HFFc6 (cell line): Measurements from ENCODE around the gene ALKBH5. TPM values are rescaled to one million over a fixed set of nuclear protein-coding genes. Genes with fewer than 3 reads are reported as not detected.

Source experiments
- DNase-seq: peaks from one replicate; pipeline ENCODE4 v3.0.0-alpha.2; 2018
- H3K27ac Mint-ChIP-seq: 2 replicates; pipeline ENCODE4 v1.8.0; 2020; ENCODE audit warnings: mild to moderate bottlenecking, mixed read lengths
- H3K27me3 Mint-ChIP-seq: 2 replicates; pipeline ENCODE4 v1.8.0; 2021; ENCODE audit warnings: mild to moderate bottlenecking, moderate library complexity, mixed read lengths; ENCODE audit not compliant: insufficient read depth
- H3K36me3 Mint-ChIP-seq: 2 replicates; pipeline ENCODE4 v1.8.0; 2021; ENCODE audit warnings: low read depth, mixed read lengths
- H3K4me1 Mint-ChIP-seq: 2 replicates; pipeline ENCODE4 v1.8.0; 2020; ENCODE audit warnings: low read depth, mixed read lengths
- H3K4me3 Mint-ChIP-seq: 2 replicates; pipeline ENCODE4 v1.8.0; 2020; ENCODE audit warnings: mild to moderate bottlenecking, moderate library complexity, mixed read lengths
- H3K9me3 Mint-ChIP-seq: 2 replicates; pipeline ENCODE4 v1.8.0; 2020; ENCODE audit warnings: mild to moderate bottlenecking, mixed read lengths
- CTCF ChIP-seq: fragments of 200-600 bp; sonication (generic); IDR thresholded peaks from 2 replicates; pipeline ENCODE4 v1.5.0; 2021; ENCODE audit warnings: antibody characterized with exemption, mild to moderate bottlenecking
- total RNA-seq, 6 experiments: library from RNA; stranded (reverse); fragmentation: NEBNext Ultra II Directional; extraction: Animal tissue kit (Norgen Biotek cat#: 25700); gene quantifications; 2 replicates in 1 of 6; 3 replicates in 5 of 6; pipeline ENCODE4 v1.2.3, GENCODE V29; 2021

Gene ALKBH5
- total RNA-seq, 6 experiments from 2014 or later, result 90.2 to 117 (median 103) TPM

- Mint-ChIP-seq H3K27ac (peak overlapping the region; percentile 99; the same call in 1 of the 2 replicates), H3K4me1 (peaks cover 24% of the 10 kb centered on the region), H3K9me3 (no peaks in the 10 kb centered on the region), H3K36me3 (peaks cover 4% of the 10 kb centered on the region; the same call in 1 of the 2 replicates), H3K27me3 (peaks cover 1% of the 10 kb centered on the region), H3K4me3 (no peak overlapping the region)
- no peak for TF ChIP-seq CTCF
- DNase-seq, result no peak
Observed at GRCh38 chr17:18233803-18234518, 50.3 kb downstream of the ALKBH5 start.

GRCh38 chr17:18234853-18235380 is 51.3 kb downstream of the ALKBH5 start:
- Mint-ChIP-seq H3K4me3 (no peak overlapping the region), H3K36me3 (peaks cover 11% of the 10 kb centered on the region; the same call in 1 of the 2 replicates), H3K27me3 (peaks cover 1% of the 10 kb centered on the region), H3K9me3 (no peaks in the 10 kb centered on the region), H3K4me1 (peaks cover 23% of the 10 kb centered on the region), H3K27ac (peak overlapping the region; percentile 99)
- no peak for DNase-seq
- TF ChIP-seq CTCF, result no peak

GRCh38 chr17:18235743-18236256 is 52.2 kb downstream of the ALKBH5 start:
- peak; percentile 91 for DNase-seq
- Mint-ChIP-seq H3K36me3 (peaks cover 11% of the 10 kb centered on the region; the same call in 1 of the 2 replicates), H3K4me3 (peak overlapping the region; percentile 70), H3K4me1 (peaks cover 23% of the 10 kb centered on the region), H3K27me3 (peaks cover 1% of the 10 kb centered on the region), H3K9me3 (no peaks in the 10 kb centered on the region), H3K27ac (peak overlapping the region; percentile 99)
- TF ChIP-seq CTCF, result no peak

- H3K27me3 Mint-ChIP-seq, result peaks cover 1% of the 10 kb centered on the region
- peak overlapping the region; percentile 70; the same call in 1 of the 2 replicates for H3K4me3 Mint-ChIP-seq
- H3K4me1 Mint-ChIP-seq, result peaks cover 23% of the 10 kb centered on the region
- H3K9me3 Mint-ChIP-seq, result no peaks in the 10 kb centered on the region
- TF ChIP-seq CTCF, result no peak
- peak overlapping the region; percentile 99 for H3K27ac Mint-ChIP-seq
- peaks cover 11% of the 10 kb centered on the region; the same call in 1 of the 2 replicates for H3K36me3 Mint-ChIP-seq
- DNase-seq, result no peak
Observed at GRCh38 chr17:18236494-18236893, 52.9 kb downstream of the ALKBH5 start.

GRCh38 chr17:18237461-18237860 is 53.8 kb downstream of the ALKBH5 start:
- Mint-ChIP-seq H3K4me1 (peaks cover 23% of the 10 kb centered on the region), H3K9me3 (no peaks in the 10 kb centered on the region), H3K36me3 (peaks cover 11% of the 10 kb centered on the region; the same call in 1 of the 2 replicates), H3K4me3 (no peak overlapping the region), H3K27ac (no peak overlapping the region), H3K27me3 (peaks cover 1% of the 10 kb centered on the region)
- TF ChIP-seq CTCF, result no peak
- DNase-seq, result no peak
